ENCODE results near the gene ZBTB8B. TPM values are rescaled to one million over a fixed set of nuclear protein-coding genes. Genes with fewer than 3 reads are reported as not detected.

Gene ZBTB8B
- total and polyA plus RNA-seq, 10 of the 15 experiments (the other 5 are each of a cell fraction or from before 2014, with no cell fraction given), result under 0.01 to 0.04 (median 0.01) TPM; not detected in 4

DNA sequence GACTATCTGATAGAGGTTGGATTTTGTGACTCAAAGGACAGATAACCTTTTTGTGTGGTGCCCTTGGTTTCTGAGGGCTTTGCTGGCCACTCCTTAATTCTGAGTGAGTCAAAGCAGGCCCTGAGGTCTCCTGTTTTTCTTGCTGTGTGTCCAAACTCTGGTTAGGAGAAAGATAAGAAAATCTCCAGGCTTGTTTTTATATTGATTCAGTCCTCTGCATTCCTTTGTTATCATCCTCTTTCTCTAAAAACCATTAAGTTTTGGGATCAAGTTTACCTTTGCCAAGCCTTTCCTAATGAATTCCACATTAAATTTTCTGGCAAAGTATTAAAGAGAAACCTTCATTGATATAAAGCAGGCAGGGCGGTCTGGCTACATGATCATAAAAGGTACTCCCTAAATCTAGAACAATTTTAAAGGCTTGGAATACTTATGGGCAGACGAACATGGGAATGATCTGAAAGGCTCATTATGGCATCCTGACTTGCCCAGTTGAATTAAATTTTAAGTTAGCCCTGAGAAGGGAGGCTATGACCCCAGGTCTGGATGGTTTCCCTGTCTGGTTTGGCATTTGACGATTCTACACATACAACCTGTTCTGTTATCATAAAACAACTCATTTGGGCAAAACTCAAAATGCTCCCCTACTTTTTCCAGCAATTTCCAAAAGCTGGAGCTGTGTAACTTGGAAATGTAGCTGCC lies 20.8 kb downstream of the ZBTB8B start:
- TF ChIP-seq, protein P1, sequence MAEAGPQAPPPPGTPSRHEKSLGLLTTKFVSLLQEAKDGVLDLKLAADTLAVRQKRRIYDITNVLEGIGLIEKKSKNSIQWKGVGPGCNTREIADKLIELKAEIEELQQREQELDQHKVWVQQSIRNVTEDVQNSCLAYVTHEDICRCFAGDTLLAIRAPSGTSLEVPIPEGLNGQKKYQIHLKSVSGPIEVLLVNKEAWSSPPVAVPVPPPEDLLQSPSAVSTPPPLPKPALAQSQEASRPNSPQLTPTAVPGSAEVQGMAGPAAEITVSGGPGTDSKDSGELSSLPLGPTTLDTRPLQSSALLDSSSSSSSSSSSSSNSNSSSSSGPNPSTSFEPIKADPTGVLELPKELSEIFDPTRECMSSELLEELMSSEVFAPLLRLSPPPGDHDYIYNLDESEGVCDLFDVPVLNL (IDR thresholded peaks at IDR 0.05; ENCODE audit: low read depth, low read length), result no peak
- TF ChIP-seq ZNF217 (IDR thresholded peaks at IDR 0.05) (no peak), SIX5 (IDR thresholded peaks at IDR 0.05; ENCODE audit: low read depth, low read length, severe bottlenecking) (no peak), CBX5 (IDR thresholded peaks at IDR 0.05; ENCODE audit: low read depth) (no peak), NR2F1 (conservative IDR thresholded peaks at IDR 0.05) (no peak), RB1 (IDR thresholded peaks at IDR 0.05; ENCODE audit: borderline replicate concordance) (no peak), STAT1 (conservative IDR thresholded peaks at IDR 0.05) (no peak), SPI1 (IDR thresholded peaks at IDR 0.05; ENCODE audit: borderline replicate concordance, insufficient read depth, low read depth, low read length) (no peak), YY1 (IDR thresholded peaks at IDR 0.05; ENCODE audit: low read depth, low read length) (no peak), EP300 (IDR thresholded peaks at IDR 0.05; ENCODE audit: borderline replicate concordance in 1 of 2, control insufficient read depth in 1 of 2, low read depth in 2 of 2, low read length in 2 of 2) (no peak), PAX5 (IDR thresholded peaks at IDR 0.05; ENCODE audit: borderline replicate concordance, low read depth, low read length) (no peak)
- TF ChIP-seq, protein P2, sequence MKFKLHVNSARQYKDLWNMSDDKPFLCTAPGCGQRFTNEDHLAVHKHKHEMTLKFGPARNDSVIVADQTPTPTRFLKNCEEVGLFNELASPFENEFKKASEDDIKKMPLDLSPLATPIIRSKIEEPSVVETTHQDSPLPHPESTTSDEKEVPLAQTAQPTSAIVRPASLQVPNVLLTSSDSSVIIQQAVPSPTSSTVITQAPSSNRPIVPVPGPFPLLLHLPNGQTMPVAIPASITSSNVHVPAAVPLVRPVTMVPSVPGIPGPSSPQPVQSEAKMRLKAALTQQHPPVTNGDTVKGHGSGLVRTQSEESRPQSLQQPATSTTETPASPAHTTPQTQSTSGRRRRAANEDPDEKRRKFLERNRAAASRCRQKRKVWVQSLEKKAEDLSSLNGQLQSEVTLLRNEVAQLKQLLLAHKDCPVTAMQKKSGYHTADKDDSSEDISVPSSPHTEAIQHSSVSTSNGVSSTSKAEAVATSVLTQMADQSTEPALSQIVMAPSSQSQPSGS (IDR thresholded peaks at IDR 0.05; ENCODE audit: low read length), result no peak
- TF ChIP-seq, protein P3, sequence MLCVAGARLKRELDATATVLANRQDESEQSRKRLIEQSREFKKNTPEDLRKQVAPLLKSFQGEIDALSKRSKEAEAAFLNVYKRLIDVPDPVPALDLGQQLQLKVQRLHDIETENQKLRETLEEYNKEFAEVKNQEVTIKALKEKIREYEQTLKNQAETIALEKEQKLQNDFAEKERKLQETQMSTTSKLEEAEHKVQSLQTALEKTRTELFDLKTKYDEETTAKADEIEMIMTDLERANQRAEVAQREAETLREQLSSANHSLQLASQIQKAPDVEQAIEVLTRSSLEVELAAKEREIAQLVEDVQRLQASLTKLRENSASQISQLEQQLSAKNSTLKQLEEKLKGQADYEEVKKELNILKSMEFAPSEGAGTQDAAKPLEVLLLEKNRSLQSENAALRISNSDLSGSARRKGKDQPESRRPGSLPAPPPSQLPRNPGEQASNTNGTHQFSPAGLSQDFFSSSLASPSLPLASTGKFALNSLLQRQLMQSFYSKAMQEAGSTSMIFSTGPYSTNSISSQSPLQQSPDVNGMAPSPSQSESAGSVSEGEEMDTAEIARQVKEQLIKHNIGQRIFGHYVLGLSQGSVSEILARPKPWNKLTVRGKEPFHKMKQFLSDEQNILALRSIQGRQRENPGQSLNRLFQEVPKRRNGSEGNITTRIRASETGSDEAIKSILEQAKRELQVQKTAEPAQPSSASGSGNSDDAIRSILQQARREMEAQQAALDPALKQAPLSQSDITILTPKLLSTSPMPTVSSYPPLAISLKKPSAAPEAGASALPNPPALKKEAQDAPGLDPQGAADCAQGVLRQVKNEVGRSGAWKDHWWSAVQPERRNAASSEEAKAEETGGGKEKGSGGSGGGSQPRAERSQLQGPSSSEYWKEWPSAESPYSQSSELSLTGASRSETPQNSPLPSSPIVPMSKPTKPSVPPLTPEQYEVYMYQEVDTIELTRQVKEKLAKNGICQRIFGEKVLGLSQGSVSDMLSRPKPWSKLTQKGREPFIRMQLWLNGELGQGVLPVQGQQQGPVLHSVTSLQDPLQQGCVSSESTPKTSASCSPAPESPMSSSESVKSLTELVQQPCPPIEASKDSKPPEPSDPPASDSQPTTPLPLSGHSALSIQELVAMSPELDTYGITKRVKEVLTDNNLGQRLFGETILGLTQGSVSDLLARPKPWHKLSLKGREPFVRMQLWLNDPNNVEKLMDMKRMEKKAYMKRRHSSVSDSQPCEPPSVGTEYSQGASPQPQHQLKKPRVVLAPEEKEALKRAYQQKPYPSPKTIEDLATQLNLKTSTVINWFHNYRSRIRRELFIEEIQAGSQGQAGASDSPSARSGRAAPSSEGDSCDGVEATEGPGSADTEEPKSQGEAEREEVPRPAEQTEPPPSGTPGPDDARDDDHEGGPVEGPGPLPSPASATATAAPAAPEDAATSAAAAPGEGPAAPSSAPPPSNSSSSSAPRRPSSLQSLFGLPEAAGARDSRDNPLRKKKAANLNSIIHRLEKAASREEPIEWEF (IDR thresholded peaks at IDR 0.05; ENCODE audit: insufficient replicate concordance, low read depth, low read length), result no peak
- H3K4me2 ChIP-seq (ENCODE audit: control insufficient read depth, insufficient read depth), result no peak overlapping the region
- no peaks in the 10 kb centered on the region for H3K79me2 ChIP-seq (ENCODE audit: control insufficient read depth, insufficient read depth, low read length)
- no peaks in the 10 kb centered on the region for H4K20me1 ChIP-seq (ENCODE audit: control insufficient read depth, insufficient read depth)
- WGBS (ENCODE audit: insufficient coverage, insufficient replicate concordance, low lambda C conversion rate, missing lambda C conversion rate), result 27% methylated on average over 3 of the region's 3 CpGs
- no peak overlapping the region for H3K4me3 ChIP-seq
- intact Hi-C loops (cut with micrococcal nuclease; ENCODE audit: unreplicated experiment), result no loop called here
- no peaks in the 10 kb centered on the region for H3K9me3 ChIP-seq (replicated peaks; ENCODE audit: control insufficient read depth, insufficient read depth, low read length)
- ChIA-PET SMC1A (ENCODE audit: uncharacterized antibody, unreplicated experiment) (no interaction called here), RAD21 (ENCODE audit: unreplicated experiment) (no interaction called here), CTCF (no interaction called here), POLR2A (no interaction called here)
- in situ Hi-C loops (cut with MboI), result no loop called here
- no peak overlapping the region for H3K9ac ChIP-seq (ENCODE audit: control insufficient read depth, insufficient read depth, low read length)
- H2AFZ ChIP-seq (ENCODE audit: control insufficient read depth, low read depth, low read length), result no peak overlapping the region
- H3K4me1 ChIP-seq (ENCODE audit: control insufficient read depth, insufficient read depth, low read length), result no peaks in the 10 kb centered on the region
- BruUV-seq (replicated peaks), result no TSS peak
- ATAC-seq (no peak), DNase-seq (ENCODE audit: low read depth, low spot score) (no peak), FAIRE-seq (no peak)
- peaks cover 0 to 4% of the 10 kb centered on the region in 2 experiments; a peak in 3 of 4 replicates for H3K27me3 ChIP-seq (replicated peaks in 1 of 2; ENCODE audit: control insufficient read depth in 2 of 2, insufficient read depth in 2 of 2, low read length in 1 of 2)
- no peak overlapping the region for H3K27ac ChIP-seq (ENCODE audit: control insufficient read depth, insufficient read depth)
- no peaks in the 10 kb centered on the region for H3K36me3 ChIP-seq (ENCODE audit: control insufficient read depth in 2 of 2, insufficient read depth in 2 of 2, low read length in 1 of 2)
